Endothelial cell (in vitro differentiated cells): ENCODE measurements around the gene SPRR2A. TPM values are rescaled to one million over a fixed set of nuclear protein-coding genes. Genes with fewer than 3 reads are reported as not detected.

Experiments
- DNase-seq: peaks from one replicate; pipeline ENCODE4 v3.0.0; 2021; ENCODE audit warnings: low spot score
- H3K27ac Mint-ChIP-seq: one replicate; pipeline ENCODE4 v1.8.0; 2021; ENCODE audit warnings: mixed read lengths, inconsistent platforms; ENCODE audit not compliant: unreplicated experiment
- H3K27me3 Mint-ChIP-seq: one replicate; pipeline ENCODE4 v1.8.0; 2021; ENCODE audit warnings: mild to moderate bottlenecking, moderate library complexity, mixed read lengths, inconsistent platforms; ENCODE audit not compliant: unreplicated experiment
- H3K36me3 Mint-ChIP-seq: one replicate; pipeline ENCODE4 v1.8.0; 2021; ENCODE audit warnings: mild to moderate bottlenecking, low read depth, mixed read lengths, inconsistent platforms; ENCODE audit not compliant: unreplicated experiment
- H3K4me1 Mint-ChIP-seq: one replicate; pipeline ENCODE4 v1.8.0; 2021; ENCODE audit warnings: mild to moderate bottlenecking, mixed read lengths, inconsistent platforms; ENCODE audit not compliant: unreplicated experiment
- H3K4me3 Mint-ChIP-seq: one replicate; pipeline ENCODE4 v1.8.0; 2021; ENCODE audit warnings: mild to moderate bottlenecking, mixed read lengths, inconsistent platforms; ENCODE audit not compliant: unreplicated experiment
- H3K9me3 Mint-ChIP-seq: one replicate; pipeline ENCODE4 v1.8.0; 2021; ENCODE audit warnings: mixed read lengths, inconsistent platforms; ENCODE audit not compliant: unreplicated experiment
- total RNA-seq: library from RNA; stranded (reverse); fragmentation: NEBNext Ultra II Directional; extraction: Animal tissue kit (Norgen Biotek cat#: 25700); gene quantifications from one replicate; pipeline ENCODE4 v1.2.1, GENCODE V29; 2021; ENCODE audit not compliant: unreplicated experiment
- TF ChIP-seq, protein P1 (sequence below): fragments of 200-600 bp; sonication (generic); IDR thresholded peaks from one replicate; pipeline ENCODE4 v1.5.0; 2021; ENCODE audit warnings: antibody characterized with exemption; ENCODE audit not compliant: unreplicated experiment

Gene SPRR2A
- total RNA-seq, 1 donor from 2014 or later: not detected

DNA sequence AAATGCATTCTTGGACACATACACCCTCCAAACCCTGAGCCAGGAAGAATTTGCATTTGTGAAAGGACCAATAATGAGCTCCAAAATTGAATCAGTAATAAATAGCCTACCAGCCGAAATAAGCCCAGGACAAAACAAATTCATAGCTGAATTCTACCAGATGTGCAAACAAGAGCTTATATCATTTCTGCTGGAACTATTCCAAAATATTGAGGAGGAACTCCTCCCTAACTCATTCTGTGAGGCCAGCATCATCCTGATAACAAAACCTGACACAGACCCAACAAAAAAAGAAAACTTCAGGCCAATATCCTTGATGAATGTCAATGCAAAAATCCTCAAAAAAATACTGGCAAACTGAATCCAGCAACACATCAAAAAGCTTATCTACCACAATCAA lies 30.3 kb upstream of the SPRR2A start:
- no peak overlapping the region for H3K27ac Mint-ChIP-seq
- H3K4me1 Mint-ChIP-seq: no peaks in the 10 kb centered on the region
- H3K9me3 Mint-ChIP-seq: no peaks in the 10 kb centered on the region
- H3K36me3 Mint-ChIP-seq: no peaks in the 10 kb centered on the region
- H3K4me3 Mint-ChIP-seq: no peak overlapping the region
- H3K27me3 Mint-ChIP-seq: peaks cover 2% of the 10 kb centered on the region
- TF ChIP-seq, protein P1, sequence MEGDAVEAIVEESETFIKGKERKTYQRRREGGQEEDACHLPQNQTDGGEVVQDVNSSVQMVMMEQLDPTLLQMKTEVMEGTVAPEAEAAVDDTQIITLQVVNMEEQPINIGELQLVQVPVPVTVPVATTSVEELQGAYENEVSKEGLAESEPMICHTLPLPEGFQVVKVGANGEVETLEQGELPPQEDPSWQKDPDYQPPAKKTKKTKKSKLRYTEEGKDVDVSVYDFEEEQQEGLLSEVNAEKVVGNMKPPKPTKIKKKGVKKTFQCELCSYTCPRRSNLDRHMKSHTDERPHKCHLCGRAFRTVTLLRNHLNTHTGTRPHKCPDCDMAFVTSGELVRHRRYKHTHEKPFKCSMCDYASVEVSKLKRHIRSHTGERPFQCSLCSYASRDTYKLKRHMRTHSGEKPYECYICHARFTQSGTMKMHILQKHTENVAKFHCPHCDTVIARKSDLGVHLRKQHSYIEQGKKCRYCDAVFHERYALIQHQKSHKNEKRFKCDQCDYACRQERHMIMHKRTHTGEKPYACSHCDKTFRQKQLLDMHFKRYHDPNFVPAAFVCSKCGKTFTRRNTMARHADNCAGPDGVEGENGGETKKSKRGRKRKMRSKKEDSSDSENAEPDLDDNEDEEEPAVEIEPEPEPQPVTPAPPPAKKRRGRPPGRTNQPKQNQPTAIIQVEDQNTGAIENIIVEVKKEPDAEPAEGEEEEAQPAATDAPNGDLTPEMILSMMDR: no peak
- no peak for DNase-seq

DNA sequence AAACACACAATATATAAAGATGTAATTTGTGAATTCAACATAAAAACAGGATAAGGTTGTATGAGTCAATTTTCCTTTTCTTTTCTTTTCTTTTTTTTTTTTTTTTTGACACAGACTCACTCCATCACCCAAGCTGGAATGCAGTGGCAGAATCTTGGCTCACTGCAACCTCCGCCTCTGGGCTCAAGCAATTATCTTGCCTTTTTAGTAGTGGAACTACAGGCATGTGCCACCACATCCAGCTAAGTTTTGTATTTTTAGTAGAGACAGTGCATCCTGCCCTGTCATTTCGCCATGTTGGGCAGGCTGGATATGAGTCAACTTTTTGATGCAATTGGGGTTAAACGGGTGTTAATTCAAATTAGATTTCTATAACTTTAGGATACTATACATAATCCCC lies 24.4 kb upstream of the SPRR2A start:
- no peak for DNase-seq
- H3K9me3 Mint-ChIP-seq: no peaks in the 10 kb centered on the region
- H3K4me3 Mint-ChIP-seq: no peak overlapping the region
- no peaks in the 10 kb centered on the region for H3K4me1 Mint-ChIP-seq
- H3K27me3 Mint-ChIP-seq: peaks cover 2% of the 10 kb centered on the region
- TF ChIP-seq, protein P1: no peak
- H3K27ac Mint-ChIP-seq: no peak overlapping the region
- H3K36me3 Mint-ChIP-seq: no peaks in the 10 kb centered on the region

DNA sequence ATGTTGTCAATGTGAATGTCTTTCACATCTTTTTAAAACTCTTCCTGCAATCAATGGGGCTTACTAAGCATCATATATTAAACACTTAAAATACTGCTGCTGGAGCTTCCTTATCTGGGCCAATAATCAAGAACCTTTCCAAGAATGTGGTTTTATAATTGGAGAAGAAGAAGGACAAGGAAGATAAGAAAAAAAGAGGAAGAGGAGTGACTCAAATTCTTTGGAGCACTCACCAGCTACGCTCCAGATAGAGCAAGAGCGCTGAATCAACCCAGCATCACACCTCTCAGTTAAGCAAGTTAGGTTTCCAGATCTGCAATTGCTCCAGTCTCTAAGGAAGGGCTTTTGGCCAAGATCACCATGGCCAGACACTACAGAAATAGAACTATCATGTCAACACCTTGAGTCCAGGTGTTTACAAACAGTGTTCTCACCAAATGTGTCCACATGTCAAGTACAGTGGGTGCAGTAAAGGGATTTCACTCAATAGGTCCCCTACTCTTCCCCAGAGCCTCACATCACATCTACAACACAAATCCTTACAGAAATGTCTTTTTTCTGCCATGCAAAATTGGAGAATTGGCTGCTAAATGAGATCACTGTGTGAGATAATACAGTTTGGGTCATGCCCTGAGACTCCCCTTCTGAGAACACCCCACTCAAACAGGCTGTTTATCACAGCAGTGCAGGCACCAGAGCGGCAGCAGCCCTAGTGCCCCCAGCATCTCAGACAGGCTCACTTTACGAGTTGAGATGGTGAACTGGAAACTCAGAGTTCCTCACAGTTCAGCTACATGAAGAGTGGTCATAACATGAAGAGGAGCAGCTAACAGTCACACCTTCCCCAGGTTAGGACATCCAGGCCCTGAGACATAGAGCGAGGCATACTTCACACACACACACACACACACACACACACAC lies 15.8 kb upstream of the SPRR2A start:
- Mint-ChIP-seq H3K4me3 (no peak overlapping the region), H3K27me3 (peaks cover 2% of the 10 kb centered on the region), H3K36me3 (no peaks in the 10 kb centered on the region), H3K9me3 (no peaks in the 10 kb centered on the region), H3K27ac (no peak overlapping the region), H3K4me1 (no peaks in the 10 kb centered on the region)
- TF ChIP-seq, protein P1: no peak
- no peak for DNase-seq

DNA sequence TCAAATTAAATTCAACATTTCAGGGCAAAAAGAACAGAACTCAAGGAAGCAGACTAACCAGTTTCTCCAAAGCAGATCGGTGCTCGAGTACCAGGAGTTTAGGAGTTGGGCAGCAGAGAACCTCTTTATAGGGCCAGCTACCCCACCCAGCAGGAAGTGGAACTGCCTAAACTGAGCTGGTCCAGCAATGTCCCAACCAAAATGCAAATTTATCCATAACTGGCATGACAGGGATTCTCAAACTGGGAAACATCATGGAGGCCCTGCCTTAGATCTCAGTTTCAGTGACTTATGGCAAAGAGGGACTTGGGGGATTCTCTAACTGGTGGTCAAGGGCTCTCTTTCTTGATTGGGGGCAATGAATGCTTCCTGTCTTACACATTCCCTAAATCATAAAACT lies 14.2 kb upstream of the SPRR2A start, which contains the start of gene SPRR2B:
Gene SPRR2B, minus strand, starts transcription at position 101 of the 400 bp plus-strand sequence. CDS start 772 bp downstream, outside the sequence.
- Mint-ChIP-seq H3K27me3 (peaks cover 2% of the 10 kb centered on the region), H3K36me3 (no peaks in the 10 kb centered on the region), H3K9me3 (no peaks in the 10 kb centered on the region), H3K4me1 (no peaks in the 10 kb centered on the region), H3K27ac (no peak within 1 kb of the TSS), H3K4me3 (no peak within 1 kb of the TSS)
- DNase-seq: no peak
- TF ChIP-seq, protein P1: no peak

DNA sequence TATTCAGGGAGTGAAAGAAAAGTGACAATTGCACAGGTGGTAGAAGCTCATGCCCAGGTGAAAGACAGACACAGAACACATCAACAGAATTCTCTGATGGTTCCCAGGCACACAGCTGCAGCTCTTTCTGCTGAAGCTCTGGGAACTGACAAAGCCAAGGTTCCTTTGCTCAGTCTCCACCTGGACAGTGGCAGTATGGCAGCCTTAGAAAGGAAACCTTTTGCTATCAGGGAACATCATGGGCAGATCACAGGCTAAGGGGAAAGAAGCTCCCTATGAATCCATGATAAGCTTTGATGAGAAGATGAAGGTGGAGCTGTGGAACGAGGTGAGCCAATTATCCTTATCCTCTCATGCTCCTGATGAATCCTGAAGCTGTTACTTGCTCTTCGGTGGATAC lies 12.9 kb upstream of the SPRR2A start:
- Mint-ChIP-seq H3K27me3 (peaks cover 2% of the 10 kb centered on the region), H3K4me1 (no peaks in the 10 kb centered on the region), H3K4me3 (no peak overlapping the region), H3K9me3 (no peaks in the 10 kb centered on the region), H3K36me3 (no peaks in the 10 kb centered on the region), H3K27ac (no peak overlapping the region)
- TF ChIP-seq, protein P1: no peak
- DNase-seq: no peak
